H1 (cell line): Measurements from ENCODE around the gene TNN. TPM values are rescaled to one million over a fixed set of nuclear protein-coding genes. Genes with fewer than 3 reads are reported as not detected.

Source experiments
- CTCF ChIA-PET: fragments of 300-600 bp; sonication (Branson Sonifier 250); formaldehyde crosslinking; loops from one replicate; lab custom pipeline; 2021; ENCODE audit not compliant: partially characterized antibody; lab: Charles Lee
- POLR2A ChIA-PET: fragments of 300-600 bp; sonication (Branson Sonifier 250); formaldehyde crosslinking; loops from one replicate; lab custom pipeline; 2021; ENCODE audit warnings: inconsistent platforms; ENCODE audit not compliant: partially characterized antibody; lab: Charles Lee
- DNase-seq, 2 experiments: peaks; one replicate each; pipeline versions ENCODE4 v3.0.0 to v3.0.0-alpha.2; 2010 to 2022; ENCODE audit warnings: low spot score in 2 of 2, low read depth in 1 of 2, mixed read lengths in 1 of 2
- FAIRE-seq: peaks from 2 replicates; lab custom pipeline; 2011; peaks lifted over from hg19 to GRCh38; lab: Jason Lieb, UNC
- H2AFZ ChIP-seq: 2 replicates; pipeline ENCODE4 v1.8.1; 2012; ENCODE audit warnings: low read length, inconsistent platforms
- H2AK5ac ChIP-seq: 2 replicates; pipeline ENCODE4 v1.6.1; 2013; ENCODE audit warnings: low read depth, low read length
- H2BK120ac ChIP-seq: replicated peaks from 2 replicates; pipeline ENCODE3; 2013; ENCODE audit warnings: low read depth, low read length, inconsistent platforms
- H2BK12ac ChIP-seq: 2 replicates; pipeline ENCODE4 v1.6.1; 2013; ENCODE audit warnings: low read depth, low read length
- H2BK15ac ChIP-seq: 2 replicates; pipeline ENCODE4 v1.6.1; 2013; ENCODE audit warnings: low read length
- H2BK20ac ChIP-seq: 2 replicates; pipeline ENCODE4 v1.6.1; 2013; ENCODE audit warnings: low read length
- H2BK5ac ChIP-seq: 2 replicates; pipeline ENCODE4 v1.6.1; 2013; ENCODE audit warnings: low read depth, low read length
- H3K14ac ChIP-seq: 2 replicates; pipeline ENCODE4 v1.6.1; 2013; ENCODE audit warnings: inconsistent platforms; ENCODE audit not compliant: insufficient read length
- H3K18ac ChIP-seq: 2 replicates; pipeline ENCODE4 v1.6.1; 2013; ENCODE audit warnings: low read length; ENCODE audit errors: extremely low read depth
- H3K23ac ChIP-seq: 2 replicates; pipeline ENCODE4 v1.6.1; 2013; ENCODE audit warnings: inconsistent platforms; ENCODE audit not compliant: insufficient read length
- H3K23me2 ChIP-seq: 2 replicates; pipeline ENCODE4 v1.6.1; 2013; ENCODE audit warnings: low read depth, low read length
- H3K27ac ChIP-seq: 2 replicates; pipeline ENCODE4 v1.6.1; 2011; ENCODE audit warnings: low read depth, low read length, inconsistent platforms
- H3K27me3 ChIP-seq, 4 experiments: replicated peaks in 1 of 4; 1 replicate in 1 of 4; 2 replicates in 3 of 4; pipeline versions ENCODE4 v1.6.1 to v1.8.1; 2011 to 2013; ENCODE audit warnings: low read length in 3 of 4, mild to moderate bottlenecking in 3 of 4, inconsistent platforms in 2 of 4, mixed read lengths in 2 of 4, moderate library complexity in 1 of 4; ENCODE audit not compliant: control insufficient read depth in 3 of 4, insufficient read depth in 3 of 4; ENCODE audit errors: extremely low read depth in 1 of 4
- H3K36me3 ChIP-seq, 4 experiments: 2 replicates each; pipeline versions ENCODE4 v1.6.1 to v1.8.1; 2011 to 2013; ENCODE audit warnings: mild to moderate bottlenecking in 4 of 4, low read length in 3 of 4, moderate library complexity in 2 of 4, control low read depth in 1 of 4, inconsistent platforms in 1 of 4; ENCODE audit not compliant: insufficient read depth in 4 of 4, control insufficient read depth in 2 of 4
- H3K4ac ChIP-seq: replicated peaks from 2 replicates; pipeline ENCODE3; 2013; ENCODE audit warnings: low read length, low read depth, mixed read lengths, inconsistent platforms; ENCODE audit not compliant: insufficient read length
- H3K4me1 ChIP-seq, 4 experiments: replicated peaks in 1 of 4; 1 replicate in 1 of 4; 2 replicates in 3 of 4; pipeline versions ENCODE4 v1.6.1 to v1.8.1; 2011 to 2013; ENCODE audit warnings: low read length in 3 of 4, inconsistent platforms in 2 of 4, mixed read lengths in 1 of 4; ENCODE audit not compliant: insufficient read depth in 4 of 4, control insufficient read depth in 3 of 4
- H3K4me2 ChIP-seq, 2 experiments: 2 replicates each; pipeline versions ENCODE4 v1.6.1 to v1.8.1; 2011 to 2013; ENCODE audit warnings: low read depth in 2 of 2, low read length in 2 of 2, control low read depth in 1 of 2, inconsistent platforms in 1 of 2, mild to moderate bottlenecking in 1 of 2; ENCODE audit not compliant: insufficient read depth in 1 of 2
- H3K4me3 ChIP-seq, 4 experiments: fragments of 200-600, 300-600 bp in 1 of 4; sonication (generic), shearing (Covaris generic), sonication (Bioruptor Twin) in 1 of 4; 2 replicates each; pipeline versions ENCODE4 v1.5.1 to v1.8.1; 2011 to 2016; ENCODE audit warnings: low read length in 4 of 4, low read depth in 3 of 4, control low read depth in 2 of 4, inconsistent platforms in 2 of 4, mild to moderate bottlenecking in 2 of 4, mixed read lengths in 1 of 4, moderate library complexity in 1 of 4; ENCODE audit not compliant: insufficient read depth in 2 of 4; ENCODE audit errors: extremely low read depth in 1 of 4
- H3K56ac ChIP-seq: replicated peaks from 2 replicates; pipeline ENCODE3; 2013; ENCODE audit warnings: low read depth, mild to moderate bottlenecking, mixed read lengths, low read length, inconsistent platforms; ENCODE audit not compliant: insufficient read length
- H3K79me1 ChIP-seq: 2 replicates; pipeline ENCODE4 v1.6.1; 2013; ENCODE audit warnings: low read depth, low read length, control low read depth
- H3K79me2 ChIP-seq, 2 experiments: 2 replicates each; pipeline versions ENCODE4 v1.6.1 to v1.8.1; 2012 to 2013; ENCODE audit warnings: low read length in 2 of 2, mild to moderate bottlenecking in 2 of 2, inconsistent platforms in 1 of 2; ENCODE audit not compliant: insufficient read depth in 2 of 2, control insufficient read depth in 1 of 2
- H3K9ac ChIP-seq, 4 experiments: replicated peaks in 1 of 4; 1 replicate in 1 of 4; 2 replicates in 3 of 4; pipeline versions ENCODE4 v1.6.1 to v1.8.1; 2011 to 2013; ENCODE audit warnings: low read depth in 3 of 4, low read length in 3 of 4, control low read depth in 2 of 4, mild to moderate bottlenecking in 2 of 4, moderate library complexity in 2 of 4, inconsistent platforms in 1 of 4; ENCODE audit errors: extremely low read depth in 1 of 4
- H3K9me3 ChIP-seq, 2 experiments: 2 replicates each; pipeline versions ENCODE4 v1.6.1 to v1.8.1; 2012 to 2013; ENCODE audit warnings: mild to moderate bottlenecking in 2 of 2, moderate library complexity in 2 of 2, control low read depth in 1 of 2, inconsistent platforms in 1 of 2, low read depth in 1 of 2, low read length in 1 of 2, mixed read lengths in 1 of 2; ENCODE audit not compliant: insufficient read depth in 2 of 2
- H4K20me1 ChIP-seq, 2 experiments: replicated peaks in 1 of 2; 2 replicates each; pipeline versions ENCODE3 to v1.8.1; 2011 to 2013; ENCODE audit warnings: inconsistent platforms in 2 of 2, low read length in 2 of 2, mild to moderate bottlenecking in 1 of 2; ENCODE audit not compliant: insufficient read depth in 2 of 2, control insufficient read depth in 1 of 2
- H4K5ac ChIP-seq: 2 replicates; pipeline ENCODE4 v1.6.1; 2013; ENCODE audit warnings: low read length, low read depth, mixed read lengths, inconsistent platforms; ENCODE audit not compliant: insufficient read length
- H4K8ac ChIP-seq: 2 replicates; pipeline ENCODE4 v1.8.0; 2013; ENCODE audit warnings: mild to moderate bottlenecking, moderate library complexity, low read length, inconsistent platforms; ENCODE audit not compliant: insufficient read depth; ENCODE audit errors: extremely low read depth
- H4K91ac ChIP-seq: replicated peaks from 2 replicates; pipeline ENCODE3; 2013; ENCODE audit warnings: low read length, mixed read lengths, inconsistent platforms; ENCODE audit not compliant: insufficient read length
- CEBPB ChIP-seq: IDR thresholded peaks from 2 replicates; pipeline ENCODE4 v1.6.1; 2012; ENCODE audit warnings: low read depth, low read length
- HDAC2 ChIP-seq, 2 experiments: fragments of 300-600 bp in 1 of 2; sonication (generic) in 1 of 2; IDR thresholded peaks; 2 replicates each; pipeline ENCODE4 v1.6.1; 2011 to 2012; ENCODE audit warnings: low read depth in 2 of 2, low read length in 2 of 2, mild to moderate bottlenecking in 2 of 2, moderate library complexity in 2 of 2, borderline replicate concordance in 1 of 2, inconsistent platforms in 1 of 2
- WGBS, 2 experiments: shearing (Covaris generic) in 1 of 2; methylation state at CpG; one replicate each; pipeline versions ENCODE4 v1.1.6 to v1.1.7; 2013 to 2015; ENCODE audit warnings: low lambda C conversion rate in 2 of 2, mixed read lengths in 2 of 2, inconsistent platforms in 1 of 2, low coverage in 1 of 2, missing lambda C conversion rate in 1 of 2; ENCODE audit not compliant: insufficient replicate concordance in 2 of 2, insufficient coverage in 1 of 2, insufficient read length in 1 of 2; ENCODE audit errors: extremely low coverage in 1 of 2, missing lambda C conversion rate in 1 of 2; 5-methylcytosine and 5-hydroxymethylcytosine counted together
- polyA plus RNA-seq, 7 experiments: library from polyadenylated mRNA; depleted of rRNA in 3 of 7; stranded (reverse) in 5 of 7; unstranded in 2 of 7; fragments of >200 nt in 5 of 7; fragments of 200-250 nt in 2 of 7; gene quantifications; 1 replicate in 5 of 7; 2 replicates in 1 of 7; 4 replicates in 1 of 7; pipeline versions ENCODE4 v1.2.1 to v1.2.3, GENCODE V29; 2011 to 2013; ENCODE audit warnings: missing spikeins in 2 of 7, mixed read lengths in 2 of 7
- total RNA-seq: library from RNA; stranded (reverse); fragmentation: NEBNext Ultra II Directional; extraction: Animal tissue kit (Norgen Biotek cat#: 25700); gene quantifications from 2 replicates; pipeline ENCODE4 v1.2.1, GENCODE V29; 2021

TNN gene
- total and polyA plus RNA-seq, 2 of the 8 experiments (the other 6 are each of a cell fraction or from before 2014, with no cell fraction given): 0.21 to 0.30 TPM

GRCh38 chr1:175036476-175036875, 31.2 kb upstream of the TNN start:
- WGBS, 2 experiments: 67% methylated on average over 3 of the region's 3 CpGs; no CpG with 5 or more reads in 1 of the 2 experiments
- Histone ChIP-seq H3K14ac (no peak overlapping the region), H4K91ac (no peak overlapping the region), H3K27me3 (no peaks in the 10 kb centered on the region; a peak in 1 of 7 replicates), H3K56ac (no peak overlapping the region), H2AK5ac (no peak overlapping the region), H4K8ac (no peak overlapping the region), H3K36me3 (no peaks in the 10 kb centered on the region), H2BK15ac (no peak overlapping the region), H2BK5ac (no peak overlapping the region), H3K23me2 (no peaks in the 10 kb centered on the region), H2BK20ac (no peak overlapping the region), H3K23ac (no peak overlapping the region), H3K4me2 (peak overlapping the region in 1 of 2 experiments; percentile 16; a peak in 2 of 4 replicates), H4K20me1 (no peaks in the 10 kb centered on the region), H3K9ac (no peak overlapping the region), H3K18ac (no peak overlapping the region), H3K9me3 (no peaks in the 10 kb centered on the region), H2AFZ (no peak overlapping the region), H3K79me1 (no peaks in the 10 kb centered on the region), H3K27ac (no peak overlapping the region), H3K4me3 (no peak overlapping the region), H3K4ac (no peak overlapping the region), H3K4me1 (peaks cover 0 to 6% (median 2%) of the 10 kb centered on the region in 4 experiments; a peak in 3 of 7 replicates), H2BK120ac (no peak overlapping the region), H4K5ac (no peak overlapping the region), H3K79me2 (no peaks in the 10 kb centered on the region), H2BK12ac (no peak overlapping the region)
- no peak for FAIRE-seq
- DNase-seq: no peak
- TF ChIP-seq HDAC2 (IDR thresholded peaks at IDR 0.05; ENCODE audit: borderline replicate concordance in 1 of 2, low read depth in 2 of 2, low read length in 2 of 2) (0 out of 4 replicates have a peak, but pooled peaks of 1 of the 2 experiments have one; percentile 16), CEBPB (no peak)
- CTCF ChIA-PET: interaction anchor here (0.7 to 1.9 kb wide), 7 partner anchors 8 to 118 kb away, joined by 3 to 9 read pairs (median 3); no protein-coding TSS in a partner anchor
- POLR2A ChIA-PET: no interaction called here
